PC-9 (cell line): ENCODE results near the gene TMEM89.

Experiments used
- CTCF ChIP-seq: fragments of 200-600 bp; sonication (generic); conservative IDR thresholded peaks from 2 replicates; pipeline ENCODE4 v1.6.1; 2017; ENCODE audit warnings: mixed run types, antibody characterized with exemption, mild to moderate bottlenecking, moderate library complexity
- EZH2 ChIP-seq: fragments of 200-600 bp; sonication (generic); IDR thresholded peaks from 2 replicates; pipeline ENCODE4 v1.8.0; 2017; ENCODE audit warnings: antibody characterized with exemption, low read depth

GRCh38 chr3:48660800-48661400 lies 39.3 kb upstream of the TMEM89 start:
- TF ChIP-seq CTCF (no peak), EZH2 (no peak)
